Natural killer cell (primary cell): Measurements from ENCODE around the gene ETFB. TPM values are rescaled to one million over a fixed set of nuclear protein-coding genes. Genes with fewer than 3 reads are reported as not detected.

Experiments
- ATAC-seq, 3 donors: fragments of 150-1000 bp in 2 of 3; fragments of 200-7000 bp in 1 of 3; cut with Tn5 transposase; 1 replicate in 1 of 3; 2 replicates in 2 of 3; pipeline ENCODE4 v1.10.0; 2021; ENCODE audit warnings: mild to moderate bottlenecking in 2 of 3, moderate library complexity in 2 of 3
- DNase-seq, 2 donors: peaks; one replicate each; pipeline versions ENCODE4 v3.0.0 to v3.0.0-alpha.2; 2013 to 2021; ENCODE audit warnings: mixed read lengths in 1 of 2
- H3K27ac ChIP-seq: one replicate; pipeline ENCODE4 v1.5.1; 2013; ENCODE audit warnings: mild to moderate bottlenecking, low read length
- H3K27me3 ChIP-seq: one replicate; pipeline ENCODE4 v1.6.1; 2013; ENCODE audit warnings: low read length; ENCODE audit not compliant: control insufficient read depth, insufficient read depth
- H3K36me3 ChIP-seq: one replicate; pipeline ENCODE4 v1.6.1; 2013; ENCODE audit warnings: low read length; ENCODE audit not compliant: control insufficient read depth, insufficient read depth
- H3K4me1 ChIP-seq: one replicate; pipeline ENCODE4 v1.6.1; 2013; ENCODE audit warnings: low read length; ENCODE audit not compliant: control insufficient read depth, insufficient read depth
- H3K4me3 ChIP-seq: one replicate; pipeline ENCODE4 v1.5.1; 2013; ENCODE audit warnings: low read length
- H3K9me3 ChIP-seq: one replicate; pipeline ENCODE4 v1.6.1; 2013; ENCODE audit warnings: low read length; ENCODE audit not compliant: control insufficient read depth, insufficient read depth
- H3K27ac Mint-ChIP-seq, 2 donors: one replicate each; pipeline ENCODE4 v1.8.0; 2022; ENCODE audit warnings: mild to moderate bottlenecking in 2 of 2, mixed read lengths in 2 of 2, moderate library complexity in 1 of 2
- H3K27me3 Mint-ChIP-seq, 2 donors: one replicate each; pipeline ENCODE4 v1.8.0; 2022; ENCODE audit warnings: low read depth in 2 of 2, mixed read lengths in 2 of 2
- H3K36me3 Mint-ChIP-seq: one replicate; pipeline ENCODE4 v1.8.0; 2022; ENCODE audit warnings: mixed read lengths
- H3K4me1 Mint-ChIP-seq, 2 donors: one replicate each; pipeline ENCODE4 v1.8.0; 2022; ENCODE audit warnings: mixed read lengths in 2 of 2
- H3K4me3 Mint-ChIP-seq: one replicate; pipeline ENCODE4 v1.8.0; 2022; ENCODE audit warnings: mild to moderate bottlenecking, moderate library complexity, mixed read lengths
- H3K9me3 Mint-ChIP-seq, 2 donors: one replicate each; pipeline ENCODE4 v1.8.0; 2022; ENCODE audit warnings: mixed read lengths in 2 of 2
- WGBS: methylation state at CpG from one replicate; pipeline ENCODE4 v1.1.7; 2013; ENCODE audit warnings: missing lambda C conversion rate; ENCODE audit not compliant: insufficient coverage; 5-methylcytosine and 5-hydroxymethylcytosine counted together
- intact Hi-C: fragments of 100-400 bp; cut with micrococcal nuclease; formaldehyde crosslinking; loops from one replicate; pipeline ENCODE4 v1.14.2; 2022
- total RNA-seq, 4 donors: library from RNA; stranded (reverse); fragments of 120-200 nt in 1 of 4; gene quantifications; one replicate each; pipeline versions ENCODE4 v1.2.3 to v1.2.4, GENCODE V29; 2013 to 2022
- TF ChIP-seq, protein P1 (sequence below): fragments of 200-600 bp; IDR thresholded peaks from one replicate; pipeline ENCODE4 v1.8.0; 2022; ENCODE audit warnings: antibody characterized with exemption

The ETFB gene
- total RNA-seq = 10 to 100 TPM; 44.9 to 60.1 (median 55.0) TPM
- 41.9 TPM for total RNA-seq (2013)

DNA sequence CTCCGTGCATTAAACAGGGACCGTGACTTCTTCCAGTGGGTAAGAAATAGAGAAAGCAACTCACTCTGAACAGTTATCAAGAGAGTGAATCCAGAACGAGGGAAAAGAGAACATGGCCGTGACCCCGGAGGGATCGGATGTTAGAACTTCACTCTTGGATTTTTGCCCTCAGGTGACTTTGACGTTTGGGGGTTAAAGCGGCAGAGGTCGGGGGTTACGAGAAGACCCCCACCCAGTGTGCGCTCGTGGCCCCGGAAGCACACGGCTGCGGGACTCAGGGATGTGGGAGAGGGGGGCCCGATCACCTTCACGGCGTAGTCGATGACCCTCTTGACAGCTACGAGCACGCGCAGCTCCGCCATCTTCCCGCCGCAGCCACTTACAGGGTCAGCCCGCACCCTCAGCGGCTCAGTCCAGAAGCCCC lies at the start of gene ETFB:
Gene ETFB, minus strand, starts transcription at position 424 of the 424 bp plus-strand sequence. Its CDS starts 62 bp downstream, at position 362.
- H3K4me1 ChIP-seq = peaks cover 71% of the 10 kb centered on the region
- intact Hi-C loops = loop anchor here (2.0 to 5.0 kb wide), 2 partner anchors 27 to 234 kb away; no protein-coding TSS in a partner anchor

DNA sequence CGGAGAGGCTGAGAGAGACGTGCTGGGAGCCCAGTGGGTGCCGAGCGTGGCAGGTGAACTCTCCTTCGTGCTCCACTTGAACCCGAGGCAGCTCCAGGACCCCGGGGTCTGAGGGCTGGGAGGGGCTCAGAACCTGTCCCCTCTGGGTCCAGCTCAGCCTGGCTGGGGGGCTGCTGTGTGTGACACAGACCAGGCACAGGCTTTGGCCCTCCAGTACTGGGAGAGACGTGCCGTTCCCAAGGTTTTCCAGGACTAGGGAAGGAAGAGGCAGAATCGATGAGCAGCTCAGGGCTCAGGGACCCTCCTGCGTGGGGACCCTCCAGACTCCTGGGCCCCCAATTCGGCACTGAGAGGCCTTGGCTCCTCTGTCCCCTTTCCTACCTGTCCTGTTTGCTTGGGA lies 49.0 kb upstream of the ETFB start:
- H3K4me3 Mint-ChIP-seq = no peak overlapping the region
- H3K4me1 ChIP-seq = peaks cover 31% of the 10 kb centered on the region
- H3K36me3 ChIP-seq = peaks cover 2% of the 10 kb centered on the region
- H3K9me3 ChIP-seq = no peaks in the 10 kb centered on the region
- H3K9me3 Mint-ChIP-seq = no peaks in the 10 kb centered on the region
- no peak overlapping the region for H3K27ac ChIP-seq
- no peaks in the 10 kb centered on the region for H3K27me3 Mint-ChIP-seq
- peaks cover 17 to 31% of the 10 kb centered on the region in 2 donors for H3K4me1 Mint-ChIP-seq
- intact Hi-C loops = no loop called here
- no peaks in the 10 kb centered on the region for H3K36me3 Mint-ChIP-seq
- ATAC-seq (no peak), DNase-seq (no peak)
- 96% methylated on average over 12 of the region's 12 CpGs for WGBS
- no peak overlapping the region for H3K27ac Mint-ChIP-seq
- no peak overlapping the region for H3K4me3 ChIP-seq
- H3K27me3 ChIP-seq = no peaks in the 10 kb centered on the region
- TF ChIP-seq, protein P1, sequence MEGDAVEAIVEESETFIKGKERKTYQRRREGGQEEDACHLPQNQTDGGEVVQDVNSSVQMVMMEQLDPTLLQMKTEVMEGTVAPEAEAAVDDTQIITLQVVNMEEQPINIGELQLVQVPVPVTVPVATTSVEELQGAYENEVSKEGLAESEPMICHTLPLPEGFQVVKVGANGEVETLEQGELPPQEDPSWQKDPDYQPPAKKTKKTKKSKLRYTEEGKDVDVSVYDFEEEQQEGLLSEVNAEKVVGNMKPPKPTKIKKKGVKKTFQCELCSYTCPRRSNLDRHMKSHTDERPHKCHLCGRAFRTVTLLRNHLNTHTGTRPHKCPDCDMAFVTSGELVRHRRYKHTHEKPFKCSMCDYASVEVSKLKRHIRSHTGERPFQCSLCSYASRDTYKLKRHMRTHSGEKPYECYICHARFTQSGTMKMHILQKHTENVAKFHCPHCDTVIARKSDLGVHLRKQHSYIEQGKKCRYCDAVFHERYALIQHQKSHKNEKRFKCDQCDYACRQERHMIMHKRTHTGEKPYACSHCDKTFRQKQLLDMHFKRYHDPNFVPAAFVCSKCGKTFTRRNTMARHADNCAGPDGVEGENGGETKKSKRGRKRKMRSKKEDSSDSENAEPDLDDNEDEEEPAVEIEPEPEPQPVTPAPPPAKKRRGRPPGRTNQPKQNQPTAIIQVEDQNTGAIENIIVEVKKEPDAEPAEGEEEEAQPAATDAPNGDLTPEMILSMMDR = no peak

More for the DNA sequence above, at the start of gene ETFB:
- ATAC-seq = no peak
- no peak for DNase-seq
- Histone ChIP-seq H3K36me3 (peaks cover 2% of the 10 kb centered on the region), H3K27ac (peak within 1 kb of the TSS; percentile 88), H3K4me3 (peak within 1 kb of the TSS; percentile 95), H3K27me3 (no peaks in the 10 kb centered on the region), H3K9me3 (no peaks in the 10 kb centered on the region)
- Mint-ChIP-seq H3K4me3 (peak within 1 kb of the TSS; percentile 98), H3K9me3 (no peaks in the 10 kb centered on the region), H3K27ac (peak within 1 kb of the TSS; percentile 88 to 94), H3K27me3 (no peaks in the 10 kb centered on the region), H3K4me1 (peaks cover 48 to 82% of the 10 kb centered on the region in 2 donors), H3K36me3 (peaks cover 12% of the 10 kb centered on the region)
- under 1% methylated on average over 27 of the region's 27 CpGs for WGBS
- TF ChIP-seq, protein P1 = no peak

- no peak overlapping the region for H3K4me3 ChIP-seq
- DNase-seq = no peak
- H3K27me3 ChIP-seq = no peaks in the 10 kb centered on the region
- H3K27ac ChIP-seq = no peak overlapping the region
- Mint-ChIP-seq H3K4me3 (no peak overlapping the region), H3K36me3 (no peaks in the 10 kb centered on the region), H3K27ac (no peak overlapping the region), H3K27me3 (no peaks in the 10 kb centered on the region), H3K4me1 (peaks cover 20 to 34% of the 10 kb centered on the region in 2 donors), H3K9me3 (no peaks in the 10 kb centered on the region)
- H3K9me3 ChIP-seq = no peaks in the 10 kb centered on the region
- TF ChIP-seq, protein P1 = no peak
- peaks cover 21% of the 10 kb centered on the region for H3K4me1 ChIP-seq
- intact Hi-C loops = no loop called here
- no peak for ATAC-seq
- H3K36me3 ChIP-seq = peaks cover 2% of the 10 kb centered on the region
- WGBS = 92% methylated on average over 13 of the region's 15 CpGs
Measured at GRCh38 chr19:51410950-51411748, 45.0 kb upstream of the ETFB start.
